GM13976 (cell line): ENCODE results near the gene POLD1.

ENCODE experiments used
- DNase-seq: peaks from one replicate; pipeline ENCODE4 v3.0.0; 2012; ENCODE audit warnings: low spot score
- in situ Hi-C: fragments of 300-500 bp; cut with MboI; formaldehyde crosslinking; loops from one replicate; pipeline ENCODE4 v1.12.0; 2022; ENCODE audit warnings: low sequenced_read_pairs, mixed read lengths, inconsistent platforms; ENCODE audit not compliant: unreplicated experiment
- TF ChIP-seq, protein P1 (sequence below): IDR thresholded peaks from 2 replicates; pipeline ENCODE4 v1.5.1; 2012; ENCODE audit warnings: borderline replicate concordance, mild to moderate bottlenecking; ENCODE audit not compliant: insufficient read depth; ENCODE audit errors: extremely low read depth, missing control alignments, control extremely low read depth

Gene POLD1

GRCh38 chr19:50453243-50453642 is 69.1 kb downstream of the POLD1 start:
- TF ChIP-seq, protein P1, sequence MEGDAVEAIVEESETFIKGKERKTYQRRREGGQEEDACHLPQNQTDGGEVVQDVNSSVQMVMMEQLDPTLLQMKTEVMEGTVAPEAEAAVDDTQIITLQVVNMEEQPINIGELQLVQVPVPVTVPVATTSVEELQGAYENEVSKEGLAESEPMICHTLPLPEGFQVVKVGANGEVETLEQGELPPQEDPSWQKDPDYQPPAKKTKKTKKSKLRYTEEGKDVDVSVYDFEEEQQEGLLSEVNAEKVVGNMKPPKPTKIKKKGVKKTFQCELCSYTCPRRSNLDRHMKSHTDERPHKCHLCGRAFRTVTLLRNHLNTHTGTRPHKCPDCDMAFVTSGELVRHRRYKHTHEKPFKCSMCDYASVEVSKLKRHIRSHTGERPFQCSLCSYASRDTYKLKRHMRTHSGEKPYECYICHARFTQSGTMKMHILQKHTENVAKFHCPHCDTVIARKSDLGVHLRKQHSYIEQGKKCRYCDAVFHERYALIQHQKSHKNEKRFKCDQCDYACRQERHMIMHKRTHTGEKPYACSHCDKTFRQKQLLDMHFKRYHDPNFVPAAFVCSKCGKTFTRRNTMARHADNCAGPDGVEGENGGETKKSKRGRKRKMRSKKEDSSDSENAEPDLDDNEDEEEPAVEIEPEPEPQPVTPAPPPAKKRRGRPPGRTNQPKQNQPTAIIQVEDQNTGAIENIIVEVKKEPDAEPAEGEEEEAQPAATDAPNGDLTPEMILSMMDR = no peak
- in situ Hi-C loops = no loop called here
- DNase-seq = no peak

DNA sequence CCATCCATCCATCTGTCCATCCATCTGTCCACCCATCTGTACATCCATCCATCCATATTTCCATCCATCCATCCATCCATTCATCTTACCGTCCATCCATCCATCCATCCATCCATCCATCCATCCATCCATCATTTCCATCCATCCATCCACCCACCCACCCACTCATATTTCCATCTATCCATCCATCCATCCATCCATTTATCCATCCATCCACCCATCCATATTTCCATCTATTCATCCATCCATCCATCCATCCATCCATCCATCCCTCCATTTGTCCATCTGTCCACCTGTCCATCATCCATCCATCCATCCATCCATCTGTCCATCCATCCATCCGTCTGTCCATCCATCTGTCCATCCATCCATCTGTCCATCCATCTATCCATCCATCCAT is 71.8 kb downstream of the POLD1 start:
- TF ChIP-seq, protein P1 = no peak
- in situ Hi-C loops = no loop called here
- no peak for DNase-seq

- TF ChIP-seq, protein P1 = no peak
- in situ Hi-C loops = no loop called here
Measured at GRCh38 chr19:50457300-50457699, 73.2 kb downstream of the POLD1 start.

GRCh38 chr19:50458396-50459066 is 74.4 kb downstream of the POLD1 start:
- no peak for DNase-seq
- TF ChIP-seq, protein P1 = no peak
- in situ Hi-C loops = no loop called here

More at GRCh38 chr19:50457300-50457699, 73.2 kb downstream of the POLD1 start:
- no peak for DNase-seq

DNA sequence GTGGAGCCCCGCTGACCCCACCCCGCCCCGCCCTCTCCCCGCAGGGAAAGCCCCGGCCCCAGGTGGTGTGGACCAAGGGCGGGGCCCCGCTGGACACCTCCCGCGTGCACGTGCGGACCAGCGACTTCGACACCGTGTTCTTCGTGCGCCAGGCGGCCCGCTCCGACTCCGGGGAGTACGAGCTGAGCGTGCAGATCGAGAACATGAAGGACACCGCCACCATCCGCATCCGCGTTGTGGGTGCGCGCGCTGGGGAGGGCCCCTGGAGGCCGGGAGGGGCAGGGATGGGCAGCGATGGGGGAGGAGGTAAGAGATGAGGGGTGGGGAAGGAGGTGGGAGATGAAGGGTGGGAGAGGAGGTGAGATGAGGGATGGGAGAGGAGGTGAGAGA is 74.9 kb downstream of the POLD1 start:
- in situ Hi-C loops = no loop called here
- TF ChIP-seq, protein P1 = no peak
- DNase-seq = no peak

- DNase-seq = no peak
- in situ Hi-C loops = loop anchor here (5.0 kb wide), 1 partner anchor 87 kb away; no protein-coding TSS in a partner anchor
- TF ChIP-seq, protein P1 = no peak
Measured at GRCh38 chr19:50459638-50460037, 75.5 kb downstream of the POLD1 start.
